A549 (cell line): ENCODE measurements around the gene CA9. TPM values are rescaled to one million over a fixed set of nuclear protein-coding genes. Genes with fewer than 3 reads are reported as not detected.
A peak's percentile ranks its signal among the peaks of the same experiment; 100 is the strongest.

Experiments used
- ATAC-seq, 2 experiments: fragments of 200-7000 bp in 1 of 2; fragments of >200 bp in 1 of 2; cut with Nextera tagmentation in 1 of 2; cut with Tn5 transposase in 1 of 2; 3 replicates each; pipeline versions ENCODE4 v1.8.0 to v1.9.1; 2018 to 2020; ENCODE audit warnings: mild to moderate bottlenecking in 1 of 2, moderate library complexity in 1 of 2
- CTCF ChIA-PET: fragments of 300-600 bp; sonication (Branson Sonifier 250); formaldehyde crosslinking; extraction: SDS; loops from one replicate; lab custom pipeline; 2021; ENCODE audit warnings: antibody characterized with exemption, inconsistent platforms; lab: Yijun Ruan, JAX
- POLR2A ChIA-PET: fragments of 350-600 bp; formaldehyde crosslinking; extraction: SDS; loops from one replicate; lab custom pipeline; 2021; ENCODE audit warnings: antibody characterized with exemption, inconsistent platforms; lab: Yijun Ruan, JAX
- DNase-seq, 2 experiments: peaks; one replicate each; pipeline versions ENCODE4 v3.0.0 to v3.0.0-alpha.2; 2011 to 2016; ENCODE audit warnings: low read depth in 1 of 2, low spot score in 1 of 2
- FAIRE-seq: peaks from 2 replicates; lab custom pipeline; 2011; peaks lifted over from hg19 to GRCh38; lab: Jason Lieb, UNC
- H3K27ac ChIP-seq, 2 experiments: fragments of >200 bp; sonication (Bioruptor Twin); formaldehyde crosslinking; 3 replicates each; pipeline ENCODE4 v1.5.1; 2016 to 2017
- H3K4me1 ChIP-seq: fragments of >200 bp; sonication (Bioruptor Twin); formaldehyde crosslinking; 3 replicates; pipeline ENCODE4 v1.6.1; 2016
- H3K4me2 ChIP-seq: fragments of >200 bp; sonication (Bioruptor Twin); formaldehyde crosslinking; 3 replicates; pipeline ENCODE4 v1.6.1; 2016
- H3K4me3 ChIP-seq: fragments of >200 bp; sonication (Bioruptor Twin); formaldehyde crosslinking; 3 replicates; pipeline ENCODE4 v1.5.1; 2016
- H3K9me3 ChIP-seq: fragments of >200 bp; sonication (Bioruptor Twin); formaldehyde crosslinking; 3 replicates; pipeline ENCODE4 v1.6.1; 2016
- EHF ChIP-seq: fragments of 250-450 bp; sonication (Bioruptor Pico); IDR thresholded peaks from 2 replicates; pipeline ENCODE4 v1.5.0; 2020; ENCODE audit warnings: mild to moderate bottlenecking
- EP300 ChIP-seq, 2 experiments: fragments of >200 bp; sonication (Bioruptor Twin); formaldehyde crosslinking; IDR thresholded peaks; 2 replicates in 1 of 2; 3 replicates in 1 of 2; pipeline ENCODE4 v1.6.1; 2016 to 2017
- FOSB ChIP-seq: fragments of 250-450 bp; sonication (Bioruptor Pico); IDR thresholded peaks from 2 replicates; pipeline ENCODE4 v1.5.0; 2020; ENCODE audit warnings: mild to moderate bottlenecking, moderate library complexity
- FOSL2 ChIP-seq, 2 experiments: fragments of 450-650 bp in 1 of 2; fragments of >200 bp in 1 of 2; sonication (Bioruptor Twin) in 1 of 2; formaldehyde crosslinking; IDR thresholded peaks; 2 replicates each; pipeline versions ENCODE4 v1.5.0 to v1.6.1; 2016 to 2020; ENCODE audit warnings: mild to moderate bottlenecking in 1 of 2, moderate library complexity in 1 of 2
- GATA3 ChIP-seq: IDR thresholded peaks from 2 replicates; pipeline ENCODE4 v1.6.1; 2012; ENCODE audit warnings: borderline replicate concordance
- HOXB13 ChIP-seq: fragments of 250-450 bp; sonication (Bioruptor Pico); IDR thresholded peaks from 2 replicates; pipeline ENCODE4 v1.5.0; 2020; ENCODE audit warnings: low read depth, mild to moderate bottlenecking, moderate library complexity
- KDM1A ChIP-seq: fragments of 200-600 bp; sonication (generic); IDR thresholded peaks from 2 replicates; pipeline ENCODE4 v1.6.1; 2016; ENCODE audit warnings: low read depth, mild to moderate bottlenecking
- MAFK ChIP-seq: fragments of 450-650 bp; IDR thresholded peaks from 2 replicates; pipeline ENCODE4 v1.6.1; 2014; ENCODE audit not compliant: partially characterized antibody
- MAX ChIP-seq: IDR thresholded peaks from 2 replicates; pipeline ENCODE4 v1.6.1; 2012
- MYC ChIP-seq: IDR thresholded peaks from 2 replicates; pipeline ENCODE4 v1.6.1; 2012; ENCODE audit warnings: mild to moderate bottlenecking, inconsistent platforms, low read length, improper control_type of control experiment, borderline replicate concordance
- NPAS2 ChIP-seq: fragments of 250-450 bp; sonication (Bioruptor Pico); IDR thresholded peaks from 2 replicates; pipeline ENCODE4 v1.8.0; 2022; ENCODE audit warnings: mild to moderate bottlenecking, moderate library complexity, borderline replicate concordance
- NR3C1 ChIP-seq: fragments of >200 bp; sonication (Bioruptor Twin); formaldehyde crosslinking; IDR thresholded peaks from 3 replicates; pipeline ENCODE4 v1.6.1; 2017
- POLR2A ChIP-seq: IDR thresholded peaks from 2 replicates; pipeline ENCODE4 v1.6.1; 2012; ENCODE audit warnings: mild to moderate bottlenecking, low read length
- RNF2 ChIP-seq: fragments of 200-600 bp; sonication (generic); IDR thresholded peaks from 2 replicates; pipeline ENCODE4 v1.6.1; 2016; ENCODE audit warnings: low read depth, mild to moderate bottlenecking, antibody characterized with exemption, moderate library complexity, borderline replicate concordance
- SREBF2 ChIP-seq: fragments of 450-650 bp; IDR thresholded peaks from 2 replicates; pipeline ENCODE4 v1.6.1; 2014; ENCODE audit warnings: mild to moderate bottlenecking, moderate library complexity
- TP53 ChIP-seq: fragments of 250-450 bp; sonication (Bioruptor Pico); IDR thresholded peaks from 2 replicates; pipeline ENCODE4 v1.5.0; 2021; ENCODE audit warnings: mild to moderate bottlenecking, moderate library complexity
- ZC3H11A ChIP-seq: fragments of 450-650 bp; IDR thresholded peaks from 2 replicates; pipeline ENCODE4 v1.6.1; 2014; ENCODE audit warnings: antibody characterized with exemption, mild to moderate bottlenecking
- ZFP36 ChIP-seq: fragments of 450-650 bp; IDR thresholded peaks from 2 replicates; pipeline ENCODE4 v1.6.1; 2014; ENCODE audit warnings: borderline replicate concordance; ENCODE audit not compliant: partially characterized antibody
- ZSCAN20 ChIP-seq: fragments of 250-450 bp; sonication (Bioruptor Pico); IDR thresholded peaks from 2 replicates; pipeline ENCODE4 v1.8.0; 2022; ENCODE audit warnings: mild to moderate bottlenecking, moderate library complexity
- WGBS: methylation state at CpG from one replicate; pipeline ENCODE4 v1.1.6; 2017; ENCODE audit errors: missing lambda C conversion rate; 5-methylcytosine and 5-hydroxymethylcytosine counted together
- polyA plus RNA-seq, 4 experiments: library from polyadenylated mRNA; depleted of rRNA in 3 of 4; stranded (reverse); fragments of >200 nt; fragmentation: RNase III in 1 of 4; extraction: RNeasy Plus Mini Kit Qiagen cat#74134 plus additional on column Dnase treatment in 1 of 4; gene quantifications; 2 replicates in 3 of 4; 3 replicates in 1 of 4; pipeline ENCODE4 v1.2.3, GENCODE V29; 2011 to 2017
- TF ChIP-seq, protein P1 (sequence below): IDR thresholded peaks from 2 replicates; pipeline ENCODE4 v1.6.1; 2012; ENCODE audit warnings: low read depth, borderline replicate concordance
- TF ChIP-seq, protein P2 (sequence below): fragments of >200 bp; sonication (Bioruptor Twin); formaldehyde crosslinking; IDR thresholded peaks from 3 replicates; pipeline ENCODE4 v1.5.1; 2016

CA9 gene
- polyA plus RNA-seq, 2 of the 4 experiments (the other 2 are of a cell fraction): 4.5 to 16.3 TPM

GRCh38 chr9:35689542-35690293 lies 16.0 kb downstream of the CA9 start, which contains the start of gene TPM2 (continued):
- TF ChIP-seq MAX (peak; percentile 91), FOSL2 (IDR thresholded peaks at IDR 0.05) (no peak), FOSL2 (CRISPR knock-in tag; IDR thresholded peaks at IDR 0.05) (no peak), EP300 (IDR thresholded peaks at IDR 0.05) (no peak)

- ATAC-seq (no peak), DNase-seq (peak in 1 of 2 experiments; percentile 51), FAIRE-seq (no peak)
- 0% methylated on average over 11 of the region's 21 CpGs for WGBS
- Histone ChIP-seq H3K27ac (peak overlapping the region; percentile 93 to 99), H3K4me2 (peak overlapping the region; percentile 79), H3K9me3 (no peaks in the 10 kb centered on the region), H3K4me3 (peak overlapping the region; percentile 87), H3K4me1 (peaks cover 39% of the 10 kb centered on the region)
- TF ChIP-seq MAX (no peak), HOXB13 (CRISPR knock-in tag) (no peak), GATA3 (no peak), EHF (CRISPR knock-in tag) (no peak), TP53 (CRISPR knock-in tag) (no peak), RNF2 (no peak), KDM1A (no peak), NPAS2 (no peak), NR3C1 (no peak), ZSCAN20 (CRISPR knock-in tag) (no peak), MYC (no peak), ZFP36 (no peak), POLR2A (no peak), ZC3H11A (no peak), SREBF2 (no peak), MAFK (no peak), FOSB (CRISPR knock-in tag) (no peak), EP300 (IDR thresholded peaks at IDR 0.05) (no peak)
- TF ChIP-seq, protein P1, sequence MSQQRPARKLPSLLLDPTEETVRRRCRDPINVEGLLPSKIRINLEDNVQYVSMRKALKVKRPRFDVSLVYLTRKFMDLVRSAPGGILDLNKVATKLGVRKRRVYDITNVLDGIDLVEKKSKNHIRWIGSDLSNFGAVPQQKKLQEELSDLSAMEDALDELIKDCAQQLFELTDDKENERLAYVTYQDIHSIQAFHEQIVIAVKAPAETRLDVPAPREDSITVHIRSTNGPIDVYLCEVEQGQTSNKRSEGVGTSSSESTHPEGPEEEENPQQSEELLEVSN: no peak
- TF ChIP-seq, protein P2, sequence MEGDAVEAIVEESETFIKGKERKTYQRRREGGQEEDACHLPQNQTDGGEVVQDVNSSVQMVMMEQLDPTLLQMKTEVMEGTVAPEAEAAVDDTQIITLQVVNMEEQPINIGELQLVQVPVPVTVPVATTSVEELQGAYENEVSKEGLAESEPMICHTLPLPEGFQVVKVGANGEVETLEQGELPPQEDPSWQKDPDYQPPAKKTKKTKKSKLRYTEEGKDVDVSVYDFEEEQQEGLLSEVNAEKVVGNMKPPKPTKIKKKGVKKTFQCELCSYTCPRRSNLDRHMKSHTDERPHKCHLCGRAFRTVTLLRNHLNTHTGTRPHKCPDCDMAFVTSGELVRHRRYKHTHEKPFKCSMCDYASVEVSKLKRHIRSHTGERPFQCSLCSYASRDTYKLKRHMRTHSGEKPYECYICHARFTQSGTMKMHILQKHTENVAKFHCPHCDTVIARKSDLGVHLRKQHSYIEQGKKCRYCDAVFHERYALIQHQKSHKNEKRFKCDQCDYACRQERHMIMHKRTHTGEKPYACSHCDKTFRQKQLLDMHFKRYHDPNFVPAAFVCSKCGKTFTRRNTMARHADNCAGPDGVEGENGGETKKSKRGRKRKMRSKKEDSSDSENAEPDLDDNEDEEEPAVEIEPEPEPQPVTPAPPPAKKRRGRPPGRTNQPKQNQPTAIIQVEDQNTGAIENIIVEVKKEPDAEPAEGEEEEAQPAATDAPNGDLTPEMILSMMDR: no peak
- ChIA-PET POLR2A (interaction anchor here (0.8 to 4.3 kb wide), 13 partner anchors 10 to 122 kb away, joined by 3 to 24 read pairs (median 9); partner anchors contain the start of genes ARHGEF39, CA9, CCDC107 and CREB3), CTCF (interaction anchor here (1.4 to 32.5 kb wide), 4 partner anchors 9 to 43 kb away, joined by 3 to 758 read pairs (median 280); partner anchors contain the start of genes ARHGEF39, CA9, CCDC107 and CREB3)
Observed at GRCh38 chr9:35690294-35690613, 16.5 kb downstream of the CA9 start.
